ENCODE measurements around the gene PLA2G2D. TPM values are rescaled to one million over a fixed set of nuclear protein-coding genes. Genes with fewer than 3 reads are reported as not detected.

Gene PLA2G2D
- total and polyA plus RNA-seq, 9 of the 15 experiments (the other 6 are each of a cell fraction or from before 2014, with no cell fraction given): not detected

- TF ChIP-seq, protein P1, sequence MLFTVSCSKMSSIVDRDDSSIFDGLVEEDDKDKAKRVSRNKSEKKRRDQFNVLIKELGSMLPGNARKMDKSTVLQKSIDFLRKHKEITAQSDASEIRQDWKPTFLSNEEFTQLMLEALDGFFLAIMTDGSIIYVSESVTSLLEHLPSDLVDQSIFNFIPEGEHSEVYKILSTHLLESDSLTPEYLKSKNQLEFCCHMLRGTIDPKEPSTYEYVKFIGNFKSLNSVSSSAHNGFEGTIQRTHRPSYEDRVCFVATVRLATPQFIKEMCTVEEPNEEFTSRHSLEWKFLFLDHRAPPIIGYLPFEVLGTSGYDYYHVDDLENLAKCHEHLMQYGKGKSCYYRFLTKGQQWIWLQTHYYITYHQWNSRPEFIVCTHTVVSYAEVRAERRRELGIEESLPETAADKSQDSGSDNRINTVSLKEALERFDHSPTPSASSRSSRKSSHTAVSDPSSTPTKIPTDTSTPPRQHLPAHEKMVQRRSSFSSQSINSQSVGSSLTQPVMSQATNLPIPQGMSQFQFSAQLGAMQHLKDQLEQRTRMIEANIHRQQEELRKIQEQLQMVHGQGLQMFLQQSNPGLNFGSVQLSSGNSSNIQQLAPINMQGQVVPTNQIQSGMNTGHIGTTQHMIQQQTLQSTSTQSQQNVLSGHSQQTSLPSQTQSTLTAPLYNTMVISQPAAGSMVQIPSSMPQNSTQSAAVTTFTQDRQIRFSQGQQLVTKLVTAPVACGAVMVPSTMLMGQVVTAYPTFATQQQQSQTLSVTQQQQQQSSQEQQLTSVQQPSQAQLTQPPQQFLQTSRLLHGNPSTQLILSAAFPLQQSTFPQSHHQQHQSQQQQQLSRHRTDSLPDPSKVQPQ (CRISPR knock-in tag; IDR thresholded peaks at IDR 0.05; ENCODE audit: borderline replicate concordance): no peak
- TF ChIP-seq FOXP4 (CRISPR knock-in tag; IDR thresholded peaks at IDR 0.05; ENCODE audit: borderline replicate concordance): no peak
- peak; percentile 70 for TF ChIP-seq RBM25 (IDR thresholded peaks at IDR 0.05; ENCODE audit: low read depth, low read length, severe bottlenecking)
- TF ChIP-seq DEAF1 (CRISPR knock-in tag; IDR thresholded peaks at IDR 0.05): no peak
- no peak for TF ChIP-seq SP2 (IDR thresholded peaks at IDR 0.05; ENCODE audit: extremely low read depth, low read depth, low read length, poor library complexity, severe bottlenecking)
- no peak for TF ChIP-seq ZC3H11A (IDR thresholded peaks at IDR 0.05; ENCODE audit: low read depth, low read length)
- TF ChIP-seq ESRRB (CRISPR knock-in tag; IDR thresholded peaks at IDR 0.05; ENCODE audit: borderline replicate concordance): no peak
- TF ChIP-seq SMARCA4 (IDR thresholded peaks at IDR 0.05): peak; percentile 20; the same call in 1 of the 2 replicates
- no peak for TF ChIP-seq PKNOX1 (IDR thresholded peaks at IDR 0.05)
- TF ChIP-seq ZNF696 (CRISPR knock-in tag; conservative IDR thresholded peaks at IDR 0.05): no peak
- TF ChIP-seq SPI1 (IDR thresholded peaks at IDR 0.05; ENCODE audit: borderline replicate concordance, low read depth, low read length): no peak
- TF ChIP-seq ZNF76 (CRISPR knock-in tag; IDR thresholded peaks at IDR 0.05; ENCODE audit: borderline replicate concordance): no peak
- TF ChIP-seq C11orf30 (IDR thresholded peaks at IDR 0.05; ENCODE audit: low read depth): peak; percentile 63; the same call in 1 of the 2 replicates
- TF ChIP-seq FOSL1 (tag; conservative IDR thresholded peaks at IDR 0.05): peak; percentile 95
- no peak for TF ChIP-seq GTF2F1 (IDR thresholded peaks at IDR 0.05; ENCODE audit: low read depth, low read length)
- TF ChIP-seq, protein P2, sequence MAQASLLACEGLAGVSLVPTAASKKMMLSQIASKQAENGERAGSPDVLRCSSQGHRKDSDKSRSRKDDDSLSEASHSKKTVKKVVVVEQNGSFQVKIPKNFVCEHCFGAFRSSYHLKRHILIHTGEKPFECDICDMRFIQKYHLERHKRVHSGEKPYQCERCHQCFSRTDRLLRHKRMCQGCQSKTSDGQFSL (CRISPR knock-in tag; IDR thresholded peaks at IDR 0.05): peak; percentile 94
- TF ChIP-seq, protein P2 (tag; IDR thresholded peaks at IDR 0.05): peak in 1 of 2 experiments; percentile 56; a peak in 1 of 4 replicates
- TF ChIP-seq CEBPB (tag; IDR thresholded peaks at IDR 0.05): no peak
- no peak for TF ChIP-seq TEAD2 (tag; IDR thresholded peaks at IDR 0.05)
- TF ChIP-seq ZBTB17 (CRISPR knock-in tag; IDR thresholded peaks at IDR 0.05): no peak
- TF ChIP-seq WHSC1 (IDR thresholded peaks at IDR 0.05; ENCODE audit: low read length): no peak
Measured at GRCh38 chr1:20124456-20125057, 5.2 kb upstream of the PLA2G2D start (continued).
